HCT116 (cell line): Measurements from ENCODE around the gene SFXN5.

Experiments used
- CEBPB ChIP-seq: IDR thresholded peaks from 2 replicates; pipeline ENCODE4 v1.6.1; 2012; ENCODE audit warnings: low read depth
- EGR1 ChIP-seq: IDR thresholded peaks from 2 replicates; pipeline ENCODE4 v1.6.1; 2012; ENCODE audit warnings: low read depth
- EZH2 ChIP-seq: fragments of 200-600 bp; sonication (generic); IDR thresholded peaks from 2 replicates; pipeline ENCODE4 v1.6.1; 2017; ENCODE audit warnings: antibody characterized with exemption, mixed run types
- EZH2phosphoT487 ChIP-seq: fragments of 200-600 bp; IDR thresholded peaks from 2 replicates; pipeline ENCODE4 v1.6.1; 2018; ENCODE audit warnings: antibody characterized with exemption, borderline replicate concordance
- FOSL1 ChIP-seq: IDR thresholded peaks from 2 replicates; pipeline ENCODE4 v1.6.1; 2012; ENCODE audit warnings: low read depth
- JUND ChIP-seq: IDR thresholded peaks from 2 replicates; pipeline ENCODE4 v1.6.1; 2012
- POLR2A ChIP-seq: IDR thresholded peaks from 2 replicates; pipeline ENCODE4 v1.7.0; 2011; ENCODE audit warnings: borderline replicate concordance; ENCODE audit not compliant: insufficient read depth, insufficient read length; ENCODE audit errors: extremely low read depth
- POLR2AphosphoS5 ChIP-seq: IDR thresholded peaks from 2 replicates; pipeline ENCODE4 v1.6.1; 2011; ENCODE audit warnings: mild to moderate bottlenecking, low read depth, low read length, moderate library complexity
- SIN3A ChIP-seq: IDR thresholded peaks from 2 replicates; pipeline ENCODE4 v1.6.1; 2012; ENCODE audit warnings: low read depth
- SP1 ChIP-seq: IDR thresholded peaks from 2 replicates; pipeline ENCODE4 v1.6.1; 2012; ENCODE audit warnings: low read depth
- TCF7L2 ChIP-seq: IDR thresholded peaks from 2 replicates; pipeline ENCODE4 v1.7.0; 2011; ENCODE audit warnings: borderline replicate concordance, inconsistent platforms; ENCODE audit not compliant: insufficient read depth, insufficient read length; ENCODE audit errors: extremely low read depth
- TF ChIP-seq, protein P1 (sequence below): IDR thresholded peaks from 2 replicates; pipeline ENCODE4 v1.6.1; 2012
- TF ChIP-seq, protein P2 (sequence below), 3 experiments: fragments of 200-600 bp in 1 of 3; sonication (generic) in 1 of 3; IDR thresholded peaks in 2 of 3; conservative IDR thresholded peaks in 1 of 3; 2 replicates each; pipeline ENCODE4 v1.5.1; 2012 to 2017; ENCODE audit warnings: low read depth in 2 of 3, low read length in 2 of 3, antibody characterized with exemption in 1 of 3, borderline replicate concordance in 1 of 3, control low read depth in 1 of 3, mild to moderate bottlenecking in 1 of 3, mixed read lengths in 1 of 3, mixed run types in 1 of 3, moderate library complexity in 1 of 3; ENCODE audit not compliant: insufficient read depth in 1 of 3
- TF ChIP-seq, protein P3 (sequence below): IDR thresholded peaks from 2 replicates; pipeline ENCODE4 v1.6.1; 2012

DNA sequence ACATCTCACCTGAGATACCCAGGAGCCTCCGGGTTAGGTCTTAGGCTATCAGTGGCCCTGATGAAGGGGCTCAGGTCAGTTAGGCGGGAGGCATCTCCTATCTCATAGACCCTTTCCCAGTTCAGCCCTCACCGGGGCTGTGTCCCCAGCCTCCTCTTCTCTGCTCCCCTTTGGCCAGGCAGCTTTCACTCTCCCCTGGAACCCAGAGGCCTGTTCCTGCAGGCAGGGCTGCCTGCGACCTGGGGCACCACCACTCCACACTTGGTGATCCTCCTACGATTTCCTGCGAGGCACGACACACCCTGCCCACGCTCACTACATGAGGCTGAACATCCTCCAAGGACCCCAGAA, 51.2 kb downstream of the SFXN5 start:
- TF ChIP-seq, protein P1, sequence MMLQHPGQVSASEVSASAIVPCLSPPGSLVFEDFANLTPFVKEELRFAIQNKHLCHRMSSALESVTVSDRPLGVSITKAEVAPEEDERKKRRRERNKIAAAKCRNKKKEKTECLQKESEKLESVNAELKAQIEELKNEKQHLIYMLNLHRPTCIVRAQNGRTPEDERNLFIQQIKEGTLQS, result no peak
- TF ChIP-seq CEBPB (no peak), EZH2phosphoT487 (no peak), JUND (no peak), SP1 (no peak), POLR2A (no peak), EZH2 (no peak), EGR1 (no peak), FOSL1 (no peak), TCF7L2 (no peak), POLR2AphosphoS5 (no peak), SIN3A (no peak)
- TF ChIP-seq, protein P2, sequence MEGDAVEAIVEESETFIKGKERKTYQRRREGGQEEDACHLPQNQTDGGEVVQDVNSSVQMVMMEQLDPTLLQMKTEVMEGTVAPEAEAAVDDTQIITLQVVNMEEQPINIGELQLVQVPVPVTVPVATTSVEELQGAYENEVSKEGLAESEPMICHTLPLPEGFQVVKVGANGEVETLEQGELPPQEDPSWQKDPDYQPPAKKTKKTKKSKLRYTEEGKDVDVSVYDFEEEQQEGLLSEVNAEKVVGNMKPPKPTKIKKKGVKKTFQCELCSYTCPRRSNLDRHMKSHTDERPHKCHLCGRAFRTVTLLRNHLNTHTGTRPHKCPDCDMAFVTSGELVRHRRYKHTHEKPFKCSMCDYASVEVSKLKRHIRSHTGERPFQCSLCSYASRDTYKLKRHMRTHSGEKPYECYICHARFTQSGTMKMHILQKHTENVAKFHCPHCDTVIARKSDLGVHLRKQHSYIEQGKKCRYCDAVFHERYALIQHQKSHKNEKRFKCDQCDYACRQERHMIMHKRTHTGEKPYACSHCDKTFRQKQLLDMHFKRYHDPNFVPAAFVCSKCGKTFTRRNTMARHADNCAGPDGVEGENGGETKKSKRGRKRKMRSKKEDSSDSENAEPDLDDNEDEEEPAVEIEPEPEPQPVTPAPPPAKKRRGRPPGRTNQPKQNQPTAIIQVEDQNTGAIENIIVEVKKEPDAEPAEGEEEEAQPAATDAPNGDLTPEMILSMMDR (IDR thresholded peaks at IDR 0.05 in 2 of 3, conservative IDR thresholded peaks at IDR 0.05 in 1 of 3; ENCODE audit: borderline replicate concordance in 1 of 3, insufficient read depth in 1 of 3, low read depth in 2 of 3, low read length in 2 of 3), result no peak
- TF ChIP-seq, protein P3, sequence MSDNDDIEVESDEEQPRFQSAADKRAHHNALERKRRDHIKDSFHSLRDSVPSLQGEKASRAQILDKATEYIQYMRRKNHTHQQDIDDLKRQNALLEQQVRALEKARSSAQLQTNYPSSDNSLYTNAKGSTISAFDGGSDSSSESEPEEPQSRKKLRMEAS, result no peak
